Cardiac fibroblast (primary cell): ENCODE measurements around the gene MAP4.

Experiments used
- DNase-seq, 2 donors: peaks; one replicate each; pipeline versions ENCODE4 v3.0.0 to v3.0.0-alpha.2; 2010; ENCODE audit warnings: low read depth in 2 of 2
- H3K4me3 ChIP-seq, 2 donors: replicated peaks in 1 of 2; 1 replicate in 1 of 2; 2 replicates in 1 of 2; pipeline ENCODE4 v1.5.1; 2011; ENCODE audit warnings: low read depth in 2 of 2, low read length in 2 of 2, mild to moderate bottlenecking in 2 of 2, moderate library complexity in 1 of 2
- TF ChIP-seq, protein P1 (sequence below): IDR thresholded peaks from one replicate; pipeline ENCODE4 v1.5.1; 2011; ENCODE audit warnings: low read depth, mild to moderate bottlenecking, low read length, inconsistent platforms

Gene MAP4

DNA sequence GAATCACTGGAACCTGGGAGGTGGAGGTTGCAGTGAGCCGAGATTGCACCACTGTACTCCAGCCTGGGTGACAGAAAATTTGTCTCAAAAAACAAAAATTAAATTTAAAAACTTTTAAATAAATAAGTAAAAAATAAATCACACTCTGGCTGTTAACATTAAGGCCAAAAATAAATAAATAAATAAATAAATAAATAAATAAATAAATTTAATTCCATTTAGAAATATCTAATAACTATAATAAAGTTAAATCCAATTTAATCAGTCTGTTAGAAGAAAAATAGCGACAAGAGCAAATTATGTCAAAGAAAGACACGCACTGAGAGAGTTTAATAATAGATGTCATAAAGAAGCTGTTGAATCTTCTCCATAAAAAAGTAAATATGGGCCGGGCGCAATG lies 13.4 kb downstream of the MAP4 start:
- TF ChIP-seq, protein P1, sequence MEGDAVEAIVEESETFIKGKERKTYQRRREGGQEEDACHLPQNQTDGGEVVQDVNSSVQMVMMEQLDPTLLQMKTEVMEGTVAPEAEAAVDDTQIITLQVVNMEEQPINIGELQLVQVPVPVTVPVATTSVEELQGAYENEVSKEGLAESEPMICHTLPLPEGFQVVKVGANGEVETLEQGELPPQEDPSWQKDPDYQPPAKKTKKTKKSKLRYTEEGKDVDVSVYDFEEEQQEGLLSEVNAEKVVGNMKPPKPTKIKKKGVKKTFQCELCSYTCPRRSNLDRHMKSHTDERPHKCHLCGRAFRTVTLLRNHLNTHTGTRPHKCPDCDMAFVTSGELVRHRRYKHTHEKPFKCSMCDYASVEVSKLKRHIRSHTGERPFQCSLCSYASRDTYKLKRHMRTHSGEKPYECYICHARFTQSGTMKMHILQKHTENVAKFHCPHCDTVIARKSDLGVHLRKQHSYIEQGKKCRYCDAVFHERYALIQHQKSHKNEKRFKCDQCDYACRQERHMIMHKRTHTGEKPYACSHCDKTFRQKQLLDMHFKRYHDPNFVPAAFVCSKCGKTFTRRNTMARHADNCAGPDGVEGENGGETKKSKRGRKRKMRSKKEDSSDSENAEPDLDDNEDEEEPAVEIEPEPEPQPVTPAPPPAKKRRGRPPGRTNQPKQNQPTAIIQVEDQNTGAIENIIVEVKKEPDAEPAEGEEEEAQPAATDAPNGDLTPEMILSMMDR: no peak
- no peak overlapping the region for H3K4me3 ChIP-seq
- no peak for DNase-seq

GRCh38 chr3:48001991-48002390 lies 14.2 kb downstream of the MAP4 start:
- no peak overlapping the region for H3K4me3 ChIP-seq
- DNase-seq: no peak
- TF ChIP-seq, protein P1: no peak

DNA sequence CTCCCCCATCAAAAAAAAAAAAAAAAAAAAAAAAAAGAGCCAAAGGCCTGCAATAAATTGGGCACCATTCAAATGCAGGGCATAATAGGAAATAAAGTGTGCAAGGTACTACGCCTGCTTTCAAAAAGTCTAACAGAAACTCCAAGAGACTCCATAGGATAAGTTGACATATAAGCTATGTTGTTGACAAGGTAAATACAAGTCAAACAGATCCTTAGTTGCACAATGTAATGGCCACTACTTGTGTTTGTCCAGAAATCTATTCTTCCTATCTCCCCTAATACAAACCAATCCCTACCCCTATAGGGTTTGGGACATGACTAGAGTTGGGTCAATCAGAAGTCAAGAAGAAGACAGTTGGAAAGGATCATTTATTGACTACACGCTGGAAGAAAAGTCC lies 16.0 kb downstream of the MAP4 start:
- DNase-seq: no peak
- H3K4me3 ChIP-seq: no peak overlapping the region
- TF ChIP-seq, protein P1: no peak

GRCh38 chr3:47996440-47996839 lies 19.8 kb downstream of the MAP4 start:
- TF ChIP-seq, protein P1: no peak
- DNase-seq: no peak
- H3K4me3 ChIP-seq: no peak overlapping the region

DNA sequence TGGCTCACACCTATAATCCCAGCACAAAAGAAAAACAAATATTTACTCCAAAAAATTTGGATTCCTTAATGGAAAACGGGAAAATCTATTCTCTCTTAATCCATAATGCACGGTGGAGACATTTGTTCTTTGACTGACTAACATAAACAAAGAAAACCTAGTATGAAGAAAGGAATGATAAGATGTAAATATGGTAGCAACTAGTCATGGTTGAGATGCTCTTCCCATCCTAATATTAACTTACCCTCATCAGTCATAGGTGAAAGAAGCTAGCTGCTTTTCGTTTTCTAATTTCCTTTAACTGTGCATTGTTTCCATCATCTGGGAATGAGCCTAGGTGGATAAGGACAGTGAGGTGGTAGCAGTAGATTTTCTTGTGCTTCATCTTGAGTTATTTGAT lies 22.0 kb downstream of the MAP4 start:
- H3K4me3 ChIP-seq: no peak overlapping the region
- TF ChIP-seq, protein P1: no peak

GRCh38 chr3:47991341-47991740 lies 24.9 kb downstream of the MAP4 start:
- DNase-seq: no peak
- TF ChIP-seq, protein P1: no peak
- no peak overlapping the region for H3K4me3 ChIP-seq

More for the DNA sequence above, 22.0 kb downstream of the MAP4 start:
- no peak for DNase-seq

DNA sequence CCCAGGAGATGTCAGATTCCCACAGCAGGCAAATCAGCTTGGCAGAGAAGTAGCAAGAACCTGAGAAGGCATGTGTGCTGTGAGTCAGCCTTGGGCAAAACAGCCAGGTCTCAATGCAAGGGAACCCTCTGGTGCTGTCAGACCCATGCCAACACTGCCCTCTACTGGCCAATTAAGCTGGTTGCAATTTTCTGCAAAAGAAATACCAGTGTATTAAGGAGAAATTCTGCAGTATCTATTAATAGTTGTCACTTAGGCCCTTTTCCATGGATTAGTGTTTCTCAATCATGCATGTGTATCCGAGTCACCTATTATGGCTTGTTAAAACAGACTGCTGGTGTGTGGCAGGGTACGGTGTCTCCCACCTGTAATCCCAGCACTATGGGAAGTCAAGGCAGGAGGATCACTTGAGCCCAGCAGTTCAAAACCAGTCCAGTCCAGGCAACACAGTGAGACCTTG lies 26.2 kb downstream of the MAP4 start:
- DNase-seq: peak; percentile 95 to 96
- TF ChIP-seq, protein P1: peak; percentile 85

More for the DNA sequence above, 26.2 kb downstream of the MAP4 start:
- H3K4me3 ChIP-seq: no peak overlapping the region
